Renal pelvis (tissue), 4 donors: ENCODE results near the gene RIC1. TPM values are rescaled to one million over a fixed set of nuclear protein-coding genes. Genes with fewer than 3 reads are reported as not detected.
"Not testable (repeated sequence)": the region's sequence is repeated elsewhere in the genome, so short reads cannot be mapped to it uniquely, and the experiment has no call there.

Source experiments
- DNase-seq: peaks from one replicate; pipeline ENCODE4 v3.0.0-alpha.2; 2013
- polyA plus RNA-seq, 3 donors: library from polyadenylated mRNA; unstranded; fragments of 120-200 nt; gene quantifications; one replicate each; pipeline ENCODE4 v1.2.1, GENCODE V29; 2013; ENCODE audit not compliant: insufficient read length in 3 of 3

Gene RIC1
- polyA plus RNA-seq, 3 donors, result 27.5 to 35.5 (median 30.6) TPM

GRCh38 chr9:5718296-5719032 lies 89.6 kb downstream of the RIC1 start:
- DNase-seq, result no peak

- no peak for DNase-seq
These were observed 90.4 kb downstream of the RIC1 start for GRCh38 chr9:5719100-5719926.

DNA sequence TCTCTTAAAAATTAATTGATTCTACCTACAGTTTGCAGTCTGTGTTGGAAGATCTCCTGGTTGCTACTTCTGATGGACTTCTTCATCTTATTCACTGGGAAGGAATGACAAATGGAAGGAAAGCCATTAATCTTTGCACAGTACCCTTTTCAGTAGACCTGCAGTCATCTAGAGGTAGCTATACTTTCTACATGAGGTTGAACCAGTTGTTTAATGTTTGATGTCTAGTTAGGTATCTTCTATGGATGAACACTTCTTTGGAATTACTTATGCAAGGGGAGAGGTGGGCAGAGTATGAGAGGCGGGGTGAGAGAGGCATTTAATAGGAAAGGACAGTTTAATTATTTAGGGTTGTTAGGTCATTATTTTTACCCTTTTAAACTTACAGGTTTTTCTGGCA lies 91.2 kb downstream of the RIC1 start:
- DNase-seq, result no peak

DNA sequence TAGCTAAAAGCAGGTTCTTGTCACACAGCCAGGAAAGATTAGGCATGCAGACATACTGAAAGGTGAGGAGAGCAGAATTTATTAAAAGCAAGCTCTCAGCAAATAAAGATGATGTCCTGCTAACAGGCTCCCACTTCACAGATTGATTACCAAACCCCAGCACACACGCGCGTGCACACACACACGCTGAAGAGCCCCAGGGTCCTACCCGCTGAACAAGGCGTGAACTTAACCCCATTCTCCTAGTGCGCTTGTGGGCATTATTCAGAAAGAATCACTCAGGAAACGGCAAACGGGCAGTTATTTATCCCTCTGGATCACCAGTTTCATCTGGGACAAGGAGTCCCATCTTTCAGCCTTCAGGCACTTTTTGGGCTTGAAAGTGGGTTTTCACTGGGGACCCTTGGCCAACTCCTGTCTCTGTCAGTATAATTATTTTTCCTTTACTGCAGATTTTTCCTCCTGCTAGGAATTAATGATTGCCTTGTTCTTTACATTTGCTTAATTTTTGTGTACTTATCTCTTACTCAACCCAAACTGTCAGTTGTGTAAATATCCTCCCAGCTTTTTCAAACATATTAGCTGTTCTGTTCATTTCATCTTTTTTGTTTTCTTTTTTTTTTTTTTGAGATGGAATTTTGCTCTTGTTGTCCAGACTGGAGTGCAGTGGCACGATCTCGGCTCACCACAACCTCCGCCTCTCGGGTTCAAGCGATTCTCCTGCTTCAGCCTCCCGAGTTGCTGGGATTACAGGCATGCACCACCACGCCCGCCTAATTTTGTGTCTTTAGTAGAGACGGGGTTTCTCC lies 92.6 kb downstream of the RIC1 start:
- no peak for DNase-seq

GRCh38 chr9:5722679-5723078 lies 93.8 kb downstream of the RIC1 start:
- DNase-seq, result not testable (repeated sequence)

DNA sequence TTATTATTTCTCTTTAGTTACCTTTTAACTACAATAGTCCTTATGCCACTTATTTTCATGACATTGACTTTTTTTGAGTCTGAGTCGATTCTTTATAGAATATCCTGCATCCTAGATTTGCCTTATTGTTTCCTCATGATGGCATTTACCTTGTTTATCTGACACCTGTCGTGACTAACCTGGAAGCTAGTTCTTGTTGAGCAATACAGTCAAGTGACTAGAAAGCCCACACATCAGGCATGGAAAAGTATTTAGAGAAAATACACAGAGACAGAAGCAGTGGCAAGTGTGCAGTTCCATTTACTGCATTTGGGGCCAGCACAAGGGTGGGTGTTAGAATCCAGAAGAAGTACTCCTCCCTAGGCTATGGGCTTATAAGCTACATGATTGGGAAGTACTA lies 106.2 kb downstream of the RIC1 start:
- no peak for DNase-seq

DNA sequence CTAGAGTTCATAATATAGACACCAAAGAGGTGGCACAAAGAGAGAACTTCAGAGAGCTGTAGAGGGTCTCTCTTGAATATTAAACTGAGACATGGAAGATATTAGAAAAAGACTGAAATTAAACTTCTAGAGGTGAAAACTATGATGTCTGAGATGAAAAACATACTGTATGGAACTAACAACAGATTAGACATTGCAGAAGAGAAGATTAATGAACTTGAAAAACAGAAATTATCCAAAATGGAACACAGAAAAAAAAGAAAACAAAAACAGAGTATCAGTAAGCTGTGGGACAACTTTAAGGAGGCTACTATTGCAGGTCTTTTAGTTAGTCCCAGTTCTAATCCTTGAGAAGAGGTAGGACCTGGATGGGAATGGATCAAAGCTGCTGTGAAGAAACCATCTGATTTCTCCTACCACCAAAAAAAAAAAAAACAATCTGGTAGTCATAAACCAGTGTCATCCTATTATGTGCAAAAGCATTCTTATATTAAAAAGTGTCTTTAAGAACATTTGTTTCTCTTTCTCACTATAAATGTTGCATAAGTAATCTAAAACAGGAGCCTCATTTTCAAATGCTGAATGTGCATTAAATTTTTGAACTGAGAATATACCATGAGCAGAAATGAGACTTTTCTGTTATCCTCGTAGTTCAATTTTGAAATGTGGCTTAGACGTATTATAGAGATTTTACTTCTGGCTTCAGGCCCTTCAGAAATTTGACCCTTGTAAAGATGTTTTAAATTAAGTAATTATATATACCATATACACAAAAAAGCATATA lies 107.8 kb downstream of the RIC1 start:
- no peak for DNase-seq

- DNase-seq, result no peak
These were observed 114.2 kb downstream of the RIC1 start for GRCh38 chr9:5743109-5743508.

DNA sequence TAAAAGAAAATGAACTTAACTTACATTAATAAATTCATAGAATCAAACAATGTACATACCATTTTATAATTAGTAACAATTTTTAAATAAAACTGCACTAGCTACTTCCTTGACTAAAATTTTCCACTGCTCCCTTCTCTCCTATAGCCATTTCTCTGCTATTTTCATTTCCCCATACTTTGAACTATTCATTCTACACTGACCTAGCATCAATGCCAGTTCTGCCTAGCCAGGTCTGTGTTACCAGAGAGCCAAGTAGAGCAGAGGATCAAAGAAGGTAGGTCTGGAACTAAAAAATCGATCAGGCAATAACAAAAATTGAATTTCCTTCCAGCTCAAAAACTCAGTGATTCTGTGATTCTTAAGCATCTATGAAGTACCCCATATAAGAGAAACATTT lies 119.5 kb downstream of the RIC1 start:
- no peak for DNase-seq

DNA sequence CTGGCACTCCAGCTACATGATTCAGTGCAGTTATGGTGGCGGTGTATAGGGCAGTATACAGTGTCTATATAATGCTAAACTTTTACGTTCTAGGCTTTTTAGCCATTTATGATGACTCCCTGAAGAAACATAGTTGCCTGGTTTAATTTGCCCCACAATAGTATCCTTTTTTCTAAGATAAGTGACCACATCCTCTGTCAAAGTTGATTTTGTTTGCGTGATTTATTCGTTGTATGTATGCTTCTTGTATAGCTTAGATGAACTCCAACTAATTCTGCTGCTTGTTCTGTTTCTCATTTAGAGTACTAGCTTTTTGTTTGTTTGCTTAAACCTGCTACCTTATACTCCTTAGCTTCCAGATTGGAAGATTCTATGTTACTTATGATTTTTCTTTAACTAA lies 120.4 kb downstream of the RIC1 start:
- no peak for DNase-seq

- no peak for DNase-seq
These were observed 121.7 kb downstream of the RIC1 start for GRCh38 chr9:5750569-5750968.

DNA sequence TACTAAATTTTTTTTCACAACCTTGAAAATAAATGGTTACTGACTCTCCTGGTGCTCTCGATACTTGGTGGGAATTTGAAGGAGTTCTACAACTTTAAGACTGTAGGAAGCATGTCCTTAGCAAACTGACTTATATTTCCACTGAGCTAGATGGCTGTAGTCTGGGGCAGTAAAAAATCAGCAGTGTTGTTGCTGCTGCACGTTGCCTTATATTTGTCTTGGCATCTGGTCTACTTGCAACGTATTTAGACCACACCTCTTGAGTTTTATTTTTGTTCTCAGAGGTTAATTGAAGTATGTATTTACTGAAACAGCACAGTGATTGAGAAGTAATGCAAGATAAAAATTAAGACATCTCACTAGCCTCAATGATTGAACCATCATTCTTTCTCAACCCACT lies 127.7 kb downstream of the RIC1 start:
- DNase-seq, result no peak

GRCh38 chr9:5760338-5760737 lies 131.4 kb downstream of the RIC1 start:
- DNase-seq, result no peak

- no peak for DNase-seq
These were observed 133.5 kb downstream of the RIC1 start for GRCh38 chr9:5762421-5762820.

DNA sequence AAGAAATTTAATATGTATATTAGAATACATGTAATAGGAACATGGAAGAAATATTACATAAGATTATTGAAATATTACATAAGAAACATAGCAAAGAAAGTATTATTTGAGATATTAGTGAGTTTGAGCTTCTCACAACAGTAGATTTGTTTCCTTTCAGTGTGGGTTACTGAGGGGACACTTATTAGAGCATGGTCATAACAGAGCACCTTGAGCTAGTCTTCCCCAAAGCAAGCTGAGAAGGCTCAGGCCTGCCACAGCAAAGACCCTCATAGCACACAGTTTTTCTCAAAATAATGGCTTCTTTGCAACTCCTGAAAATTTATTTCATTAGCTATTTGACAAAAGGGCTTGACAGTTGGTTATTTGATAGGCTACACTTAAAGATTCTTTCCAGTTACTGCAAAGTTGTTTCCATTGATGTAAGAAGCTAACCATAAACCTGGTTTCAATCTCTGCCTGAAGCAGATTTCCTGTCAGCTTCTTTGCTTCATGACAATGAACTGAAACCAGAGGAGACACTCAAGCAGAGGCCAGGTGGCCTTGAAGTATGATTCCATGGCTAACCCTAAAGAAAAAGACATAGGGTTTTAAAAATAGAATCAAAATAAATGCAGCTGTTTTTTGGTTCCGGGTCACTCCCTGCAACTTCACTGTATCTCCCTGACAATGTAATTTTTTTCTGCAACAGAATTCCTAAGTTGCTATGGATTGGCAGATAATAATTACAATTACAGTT lies 135.4 kb downstream of the RIC1 start:
- no peak for DNase-seq

GRCh38 chr9:5767968-5768932 lies 139.3 kb downstream of the RIC1 start:
- no peak for DNase-seq

DNA sequence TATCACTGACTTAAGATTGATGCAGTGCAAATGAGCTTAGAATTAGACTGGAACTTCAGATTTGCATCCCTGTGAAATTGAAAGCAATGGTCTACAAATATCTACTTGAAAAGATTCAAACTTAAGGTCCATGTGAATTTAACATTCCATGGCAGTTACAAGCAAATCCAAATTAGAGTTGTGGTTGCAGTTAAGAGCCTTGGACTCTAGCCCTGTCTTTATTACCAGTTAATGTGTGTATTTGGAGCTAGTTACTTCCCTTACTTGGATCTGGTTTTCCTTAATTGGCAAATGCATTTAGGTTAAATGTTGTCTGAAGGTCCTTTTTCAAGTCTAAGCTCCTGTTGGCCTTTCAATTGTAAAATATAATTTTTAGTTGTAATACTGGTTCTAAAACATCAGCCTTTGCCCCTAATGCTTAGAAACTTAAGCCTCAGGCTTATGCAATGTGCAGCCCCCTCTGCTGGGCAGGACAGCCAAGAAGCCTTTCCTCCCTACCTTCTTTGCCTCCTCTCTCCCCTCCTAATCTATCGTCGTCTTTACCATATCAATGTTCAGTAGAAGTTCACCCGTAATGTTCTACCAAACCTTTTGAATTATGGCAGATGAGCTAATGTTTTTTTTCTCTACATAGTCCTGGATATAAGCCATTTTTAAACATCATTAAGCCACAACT lies 144.6 kb downstream of the RIC1 start:
- DNase-seq, result no peak

DNA sequence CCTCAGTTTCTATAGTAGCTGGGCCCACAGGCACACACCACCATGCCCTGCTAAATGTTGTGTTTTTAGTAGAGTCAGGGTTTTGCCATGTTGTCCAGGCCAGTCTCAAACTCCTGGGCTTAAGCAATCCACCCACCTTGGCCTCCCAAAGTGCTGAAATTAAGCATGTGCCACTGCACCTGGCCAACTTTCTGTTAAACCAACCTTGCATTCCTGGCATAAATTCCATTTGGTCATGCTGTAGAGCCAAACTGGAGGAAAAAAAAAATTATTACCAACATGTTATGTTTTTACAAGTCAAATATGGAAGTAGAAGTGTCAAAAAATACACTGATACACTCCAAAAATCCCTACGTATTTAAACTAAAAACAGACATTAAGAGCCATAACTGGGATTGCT lies 149.9 kb downstream of the RIC1 start:
- DNase-seq, result no peak

DNA sequence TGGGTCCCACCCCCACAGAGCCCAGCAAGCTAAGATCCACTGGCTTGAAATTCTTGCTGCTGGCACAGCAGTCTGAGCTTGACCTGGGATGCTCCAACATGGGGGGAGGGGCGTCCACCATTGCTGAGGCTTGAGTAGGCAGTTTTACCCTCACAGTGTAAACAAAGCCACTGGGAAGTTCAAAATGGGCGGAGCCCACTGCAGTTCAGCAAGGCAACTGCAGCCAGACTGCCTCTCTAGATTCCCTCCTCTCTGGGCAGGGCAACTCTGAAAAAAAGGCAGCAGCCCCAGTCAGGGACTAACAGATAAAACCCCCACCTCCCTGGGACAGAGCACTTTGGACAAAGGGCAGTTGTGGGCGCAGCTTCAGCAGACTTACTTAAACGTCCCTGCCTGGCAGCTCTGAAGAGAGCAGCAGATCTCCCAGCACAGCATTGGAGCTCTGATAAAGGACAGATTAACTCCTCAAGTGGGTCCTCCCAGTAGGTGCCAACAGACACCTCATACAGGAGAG lies 150.9 kb downstream of the RIC1 start:
- not testable (repeated sequence) for DNase-seq
